ENCODE results near the gene TRAF4. TPM values are rescaled to one million over a fixed set of nuclear protein-coding genes. Genes with fewer than 3 reads are reported as not detected.

Gene TRAF4
- total RNA-seq, 1 experiment from 2014 or later, result 127 TPM

DNA sequence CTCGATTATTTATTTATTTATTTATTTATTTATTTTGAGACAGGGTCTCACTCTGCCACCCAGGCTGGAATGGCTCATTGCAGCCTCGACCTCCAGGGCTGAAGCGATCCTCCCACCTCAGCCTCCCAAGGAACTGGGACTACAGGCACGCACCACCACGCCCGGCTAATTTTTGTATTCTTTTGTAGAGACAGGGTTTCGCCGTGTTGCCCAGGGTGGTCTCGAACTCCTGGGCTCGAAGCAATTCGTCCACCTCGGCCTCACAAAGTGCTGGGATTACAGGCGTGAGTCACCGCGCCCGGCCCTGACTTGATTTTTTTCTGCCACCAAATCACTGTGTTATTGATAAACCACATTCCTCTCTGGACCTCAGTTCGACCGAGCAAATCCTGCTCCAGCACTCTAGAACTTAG is 24.8 kb upstream of the TRAF4 start:
- H3K9me3 ChIP-seq (ENCODE audit: control insufficient read depth in 1 of 2, insufficient read depth in 1 of 2, low read depth in 1 of 2, low read length in 2 of 2), result no peaks in the 10 kb centered on the region
- H3K4me3 ChIP-seq (replicated peaks in 1 of 2; ENCODE audit: low read depth in 1 of 2, low read length in 2 of 2), result peak overlapping the region; percentile 98 to 99
- H3K4me1 ChIP-seq (ENCODE audit: control insufficient read depth in 1 of 2, insufficient read depth in 2 of 2, low read length in 2 of 2), result peaks cover 33 to 45% of the 10 kb centered on the region in 2 experiments
- intact Hi-C loops (cut with micrococcal nuclease), result loop anchor here (2.0 kb wide), 1 partner anchor 234 kb away; no protein-coding TSS in a partner anchor
- TF ChIP-seq SIN3A (IDR thresholded peaks at IDR 0.05; ENCODE audit: low read depth), result no peak
- no peak for TF ChIP-seq SRF (IDR thresholded peaks at IDR 0.05; ENCODE audit: low read depth)
- TF ChIP-seq, protein P1, sequence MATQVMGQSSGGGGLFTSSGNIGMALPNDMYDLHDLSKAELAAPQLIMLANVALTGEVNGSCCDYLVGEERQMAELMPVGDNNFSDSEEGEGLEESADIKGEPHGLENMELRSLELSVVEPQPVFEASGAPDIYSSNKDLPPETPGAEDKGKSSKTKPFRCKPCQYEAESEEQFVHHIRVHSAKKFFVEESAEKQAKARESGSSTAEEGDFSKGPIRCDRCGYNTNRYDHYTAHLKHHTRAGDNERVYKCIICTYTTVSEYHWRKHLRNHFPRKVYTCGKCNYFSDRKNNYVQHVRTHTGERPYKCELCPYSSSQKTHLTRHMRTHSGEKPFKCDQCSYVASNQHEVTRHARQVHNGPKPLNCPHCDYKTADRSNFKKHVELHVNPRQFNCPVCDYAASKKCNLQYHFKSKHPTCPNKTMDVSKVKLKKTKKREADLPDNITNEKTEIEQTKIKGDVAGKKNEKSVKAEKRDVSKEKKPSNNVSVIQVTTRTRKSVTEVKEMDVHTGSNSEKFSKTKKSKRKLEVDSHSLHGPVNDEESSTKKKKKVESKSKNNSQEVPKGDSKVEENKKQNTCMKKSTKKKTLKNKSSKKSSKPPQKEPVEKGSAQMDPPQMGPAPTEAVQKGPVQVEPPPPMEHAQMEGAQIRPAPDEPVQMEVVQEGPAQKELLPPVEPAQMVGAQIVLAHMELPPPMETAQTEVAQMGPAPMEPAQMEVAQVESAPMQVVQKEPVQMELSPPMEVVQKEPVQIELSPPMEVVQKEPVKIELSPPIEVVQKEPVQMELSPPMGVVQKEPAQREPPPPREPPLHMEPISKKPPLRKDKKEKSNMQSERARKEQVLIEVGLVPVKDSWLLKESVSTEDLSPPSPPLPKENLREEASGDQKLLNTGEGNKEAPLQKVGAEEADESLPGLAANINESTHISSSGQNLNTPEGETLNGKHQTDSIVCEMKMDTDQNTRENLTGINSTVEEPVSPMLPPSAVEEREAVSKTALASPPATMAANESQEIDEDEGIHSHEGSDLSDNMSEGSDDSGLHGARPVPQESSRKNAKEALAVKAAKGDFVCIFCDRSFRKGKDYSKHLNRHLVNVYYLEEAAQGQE (IDR thresholded peaks at IDR 0.05; ENCODE audit: low read depth), result no peak
- no peak for TF ChIP-seq POLR2A (IDR thresholded peaks at IDR 0.05; ENCODE audit: borderline replicate concordance, extremely low read depth, insufficient read depth, insufficient read length)
- no peak for TF ChIP-seq RAD21 (IDR thresholded peaks at IDR 0.05; ENCODE audit: low read depth)
- no peak for TF ChIP-seq EGR1 (IDR thresholded peaks at IDR 0.05; ENCODE audit: low read depth)
- no peak for TF ChIP-seq CEBPB (IDR thresholded peaks at IDR 0.05; ENCODE audit: low read depth)
- TF ChIP-seq ZNF274 (IDR thresholded peaks at IDR 0.05; ENCODE audit: low read depth, low read length), result no peak
- TF ChIP-seq EZH2 (IDR thresholded peaks at IDR 0.05), result no peak
- H3K4me2 ChIP-seq (ENCODE audit: low read length), result peak overlapping the region; percentile 77
- H3K36me3 ChIP-seq (ENCODE audit: control insufficient read depth in 1 of 2, insufficient read depth in 2 of 2, low read length in 2 of 2), result peaks cover 22 to 36% of the 10 kb centered on the region in 2 experiments; a peak in 3 of 4 replicates
- ATAC-seq, result peak; percentile 30
- BruUV-seq (replicated peaks), result TSS peak; percentile 27
- H3K27ac ChIP-seq (ENCODE audit: low read depth, low read length), result peak overlapping the region; percentile 89
- no peaks in the 10 kb centered on the region for H3K9me2 ChIP-seq (ENCODE audit: insufficient read depth)
- RAD21 ChIA-PET (ENCODE audit: low non-redundant PET in 1 of 2, low total read pairs in 2 of 2, uncharacterized antibody in 2 of 2, unreplicated experiment in 2 of 2), result no interaction called here
- peaks cover 11% of the 10 kb centered on the region; the same call in 1 of the 2 replicates for H4K20me1 ChIP-seq (ENCODE audit: insufficient read depth)
- H3K9ac ChIP-seq (ENCODE audit: low read length), result peak overlapping the region; percentile 99
- H2AFZ ChIP-seq (ENCODE audit: low read depth, low read length, poor library complexity, severe bottlenecking), result no peak overlapping the region
- no peak for DNase-seq (ENCODE audit: low read depth, low spot score)
- H3K27me3 ChIP-seq (ENCODE audit: insufficient read depth, low read length), result no peaks in the 10 kb centered on the region
- peaks cover 43% of the 10 kb centered on the region for H3K79me2 ChIP-seq (ENCODE audit: insufficient read depth, low read length)
- POLR2A ChIA-PET, result interaction anchor here (0.6 to 2.6 kb wide), 27 partner anchors 8 to 405 kb away, joined by 3 to 42 read pairs (median 5); partner anchors contain the start of genes FAM222B, NEK8, PHF12 and PIGS
- CTCF ChIA-PET, result interaction anchor here (0.7 to 1.3 kb wide), 9 partner anchors 8 to 398 kb away, joined by 3 to 13 read pairs (median 4); partner anchors contain the start of genes BLTP2, NEK8, PHF12 and PROCA1

Data from HCT116 (cell line).